DMS114 treated with DMSO at 0.1 percent for 48 hours (cell line): Measurements from ENCODE around the gene TK2.
"Not testable (repeated sequence)": the region's sequence is repeated elsewhere in the genome, so short reads cannot be mapped to it uniquely, and the experiment has no call there.

Experiments
- DNase-seq: peaks from one replicate; lab custom pipeline; 2025; ENCODE audit not compliant: unreplicated experiment; lab: John Stamatoyannopoulos, UW

The TK2 gene

DNA sequence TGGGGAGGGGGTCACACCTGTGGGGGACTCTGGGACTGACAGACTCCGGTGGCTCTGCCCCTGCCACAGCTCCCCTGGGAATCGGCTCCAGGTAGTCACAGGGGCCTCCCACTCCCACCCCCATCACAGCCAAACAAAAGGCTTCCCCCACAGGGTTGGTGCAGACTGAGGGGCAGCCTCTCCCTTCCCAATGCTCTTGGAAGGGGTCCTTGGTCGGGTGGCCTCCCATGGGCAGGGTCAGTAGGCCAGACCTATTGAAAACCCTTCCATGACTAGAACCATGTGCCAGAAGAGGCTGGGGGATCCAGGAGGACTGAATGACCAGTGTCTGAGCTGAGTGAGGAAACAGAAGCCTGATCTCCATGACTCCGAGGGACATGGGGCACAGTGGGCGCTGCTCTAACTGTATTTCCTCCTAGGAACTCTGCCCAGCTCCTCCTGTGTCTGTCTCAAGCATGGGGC is 28.6 kb downstream of the TK2 start:
- no peak for DNase-seq

- DNase-seq, result no peak
Observed at GRCh38 chr16:66520406-66521170, 29.3 kb downstream of the TK2 start.

DNA sequence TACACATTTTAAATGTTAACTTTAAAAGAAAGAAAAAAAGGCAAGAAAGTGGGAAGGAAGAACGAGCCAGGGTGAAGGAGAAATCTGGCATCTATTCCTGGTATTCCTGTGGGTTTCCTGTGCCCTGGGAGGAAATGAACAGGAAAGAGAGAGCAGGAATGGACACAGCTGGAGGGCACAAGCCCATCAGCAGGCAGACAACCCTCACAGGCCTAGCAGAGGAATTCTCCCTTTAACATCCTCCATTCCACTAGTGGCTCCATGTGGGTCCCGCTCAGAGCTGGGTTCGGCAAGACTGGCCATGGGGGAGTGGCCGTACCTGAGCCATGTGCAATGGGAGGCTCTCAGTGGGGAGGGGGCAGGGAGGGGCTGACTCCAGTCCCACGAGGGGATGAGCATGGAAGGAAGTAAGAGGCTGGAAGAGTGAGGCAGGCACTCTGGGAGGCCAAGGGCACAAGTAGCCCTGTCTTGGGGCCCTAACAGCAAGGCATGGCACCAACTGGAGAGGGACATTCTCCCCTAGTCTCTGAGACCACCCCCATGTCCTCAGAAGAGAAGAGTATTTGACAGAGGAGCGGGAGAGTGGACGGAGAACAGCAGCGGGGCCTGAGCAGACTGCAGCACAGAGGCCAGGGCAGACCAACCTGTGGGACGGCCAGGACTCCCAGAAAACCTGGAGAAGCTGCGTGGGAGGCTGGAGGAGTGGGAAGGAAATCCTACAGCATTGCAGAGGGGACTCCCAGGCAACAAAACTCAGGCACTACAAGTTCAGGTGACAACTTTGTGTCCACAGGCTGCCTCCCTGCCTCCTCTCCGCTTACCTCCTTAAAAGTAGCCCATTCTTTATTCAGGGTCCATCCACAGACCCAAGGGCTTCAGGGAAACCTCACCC is 30.2 kb downstream of the TK2 start:
- DNase-seq, result no peak

DNA sequence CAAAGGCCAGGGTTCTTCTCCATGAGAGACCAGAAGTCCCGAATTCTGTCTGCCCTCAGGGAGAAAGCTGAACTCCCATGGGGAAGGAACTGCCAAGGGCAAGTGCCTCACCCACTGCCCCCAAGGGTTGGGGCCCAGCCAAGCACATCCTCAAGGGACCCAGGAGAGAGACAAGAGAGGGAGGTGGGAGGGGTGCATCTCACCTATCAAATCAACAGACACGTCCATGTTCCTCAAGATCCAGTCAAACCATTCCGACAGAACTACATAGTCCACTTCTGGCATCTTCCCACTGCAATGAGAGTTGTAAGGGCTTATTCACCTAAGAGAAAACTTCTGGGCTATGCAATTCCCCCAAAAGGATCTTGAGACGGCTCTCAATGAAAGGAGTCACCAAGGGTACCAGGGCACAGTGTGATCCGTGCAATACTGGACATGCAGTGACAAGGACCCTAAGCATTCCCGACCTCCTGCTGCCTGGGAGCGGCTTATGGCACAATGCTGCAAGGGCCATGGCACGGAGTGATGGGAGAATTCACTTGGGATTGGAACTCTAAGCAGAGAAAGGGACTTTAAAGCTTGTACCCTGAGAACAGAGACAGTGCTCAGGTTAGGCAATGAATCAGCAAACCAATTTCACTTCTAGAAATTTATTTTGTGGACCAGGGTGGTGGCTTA is 32.2 kb downstream of the TK2 start:
- no peak for DNase-seq

- DNase-seq, result no peak
Observed at GRCh38 chr16:66516808-66517585, 32.9 kb downstream of the TK2 start.

GRCh38 chr16:66516509-66516807 is 33.5 kb downstream of the TK2 start:
- no peak for DNase-seq

DNA sequence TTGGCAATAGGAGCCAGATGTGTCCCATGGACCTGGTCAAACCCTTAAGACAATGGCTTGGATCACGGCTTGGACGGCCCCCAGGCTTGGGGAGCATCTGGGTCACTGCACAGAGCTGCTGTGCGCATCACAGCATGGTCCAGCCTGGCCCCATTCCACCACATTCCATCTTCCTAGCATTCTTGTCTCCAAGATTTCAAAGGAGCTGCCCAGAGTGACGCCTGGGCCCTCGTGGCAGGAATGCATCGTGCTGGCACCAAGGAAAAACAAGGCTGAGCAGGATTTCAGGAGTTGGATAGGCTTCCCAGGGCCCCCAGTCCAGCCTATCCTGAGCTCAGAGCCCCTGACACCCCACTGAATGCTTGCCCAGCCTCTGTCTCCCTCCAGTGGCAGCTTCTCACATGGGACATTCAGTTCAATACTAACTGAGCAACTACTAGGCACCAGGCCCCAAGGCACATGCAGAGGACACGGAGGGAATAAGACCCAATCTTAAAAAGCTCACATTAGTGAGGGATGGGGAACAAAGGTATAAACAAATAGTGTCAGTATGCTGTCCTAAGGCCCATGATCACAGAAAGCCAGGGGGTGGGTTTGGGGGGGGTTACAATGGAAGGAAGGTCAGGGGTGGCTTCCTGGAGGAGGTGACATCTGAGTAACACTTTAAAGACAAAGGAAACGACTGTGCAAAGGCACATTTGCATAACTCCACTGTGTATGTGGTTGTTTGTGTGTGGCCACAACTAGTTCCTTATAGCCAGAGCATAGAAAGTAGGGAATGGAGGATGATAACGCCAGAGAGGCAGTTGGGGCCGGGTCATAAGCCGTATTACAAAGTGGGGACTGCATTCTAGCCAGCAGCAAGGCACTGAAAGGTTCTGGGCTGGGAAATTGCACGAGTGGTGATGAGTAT is 34.1 kb downstream of the TK2 start:
- no peak for DNase-seq

DNA sequence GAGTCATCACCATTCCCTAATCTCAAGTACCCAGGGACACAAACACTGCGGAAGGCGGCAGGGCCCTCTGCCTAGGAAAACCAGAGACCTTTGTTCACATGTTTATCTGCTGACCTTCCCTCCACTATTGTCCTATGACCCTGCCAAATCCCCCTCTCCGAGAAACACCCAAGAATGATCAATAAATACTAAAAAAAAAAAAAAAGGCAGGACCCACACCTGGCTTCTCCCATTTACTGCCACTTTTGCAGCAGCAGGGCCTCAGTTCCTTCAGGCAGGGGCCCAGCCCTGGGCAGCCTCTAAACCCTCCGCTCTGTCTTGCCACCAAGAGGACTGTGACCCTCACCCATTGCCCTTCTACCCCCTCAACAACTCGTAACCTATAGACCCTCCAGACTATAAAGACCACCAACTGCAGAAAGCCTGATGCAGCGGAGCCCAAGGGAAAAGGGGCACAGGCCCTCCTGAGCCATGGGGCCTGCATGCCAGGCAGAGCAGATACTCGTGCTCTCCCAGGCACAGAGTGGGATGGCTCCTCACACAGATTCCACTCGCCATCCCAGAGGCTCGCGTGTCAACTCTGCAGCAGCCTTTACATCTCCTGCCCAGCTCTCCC is 34.8 kb downstream of the TK2 start:
- not testable (repeated sequence) for DNase-seq

- DNase-seq, result not testable (repeated sequence)
Observed at GRCh38 chr16:66514391-66514790, 35.5 kb downstream of the TK2 start.

DNA sequence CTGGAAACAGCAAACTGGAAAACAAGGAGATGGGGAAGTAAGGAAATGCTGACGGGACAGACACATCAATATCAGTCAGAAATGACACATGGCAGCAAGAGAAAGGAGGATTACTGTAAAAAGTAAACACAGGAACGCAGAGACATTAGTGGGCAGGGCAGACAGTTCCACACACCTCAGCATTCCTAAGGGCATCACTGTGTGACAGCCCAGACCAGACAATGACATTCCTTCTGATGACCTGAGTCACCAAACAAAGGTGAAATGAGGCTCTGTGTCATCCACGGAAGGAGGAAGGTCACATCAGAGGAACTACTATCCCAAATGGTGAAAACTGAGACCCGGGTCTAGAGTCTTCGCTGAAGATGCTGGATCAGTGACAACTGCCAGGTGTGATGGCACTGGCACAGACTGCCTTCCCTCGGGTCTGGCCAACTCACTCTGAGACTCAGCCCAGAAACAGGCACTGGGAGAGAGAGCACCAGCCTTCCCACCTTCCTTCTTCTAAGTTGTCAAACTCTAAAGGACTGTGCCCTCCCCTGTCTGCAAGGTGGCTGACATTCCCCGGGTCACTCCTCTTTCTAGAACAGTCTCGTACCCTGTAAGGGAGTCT is 36.7 kb downstream of the TK2 start:
- DNase-seq, result no peak

- no peak for DNase-seq
Observed at GRCh38 chr16:66512272-66513110, 37.4 kb downstream of the TK2 start.

DNA sequence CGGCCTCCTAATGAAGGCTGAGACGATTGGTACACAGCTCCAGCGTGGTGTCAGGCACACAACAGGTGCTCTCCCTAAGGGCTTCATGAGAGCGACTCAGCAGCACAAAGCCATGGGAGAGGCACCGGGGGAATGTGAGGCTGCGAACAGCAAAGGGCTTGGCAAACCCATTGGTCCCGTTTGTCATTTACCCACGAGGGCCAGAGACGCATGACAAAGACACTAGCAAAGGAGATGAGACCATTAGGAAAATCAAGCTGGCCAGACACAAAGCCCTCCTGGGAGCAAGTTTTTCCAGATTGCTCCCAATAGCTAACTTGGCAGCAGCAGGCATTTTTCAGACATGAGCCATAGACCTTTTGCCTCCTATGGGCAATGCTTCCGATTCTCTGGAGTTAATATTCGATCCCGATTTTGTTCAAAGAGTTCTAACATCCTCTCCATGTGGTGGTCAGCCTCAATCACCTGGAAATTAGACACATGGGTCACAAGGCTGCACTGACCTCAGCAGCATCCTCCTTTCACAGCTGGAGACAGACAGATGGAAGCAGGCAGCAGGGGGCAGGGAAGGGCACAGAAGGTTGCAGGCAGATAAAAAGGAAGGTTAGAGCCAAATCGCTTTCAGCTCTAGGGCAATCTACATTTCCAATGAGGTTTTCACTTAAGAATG is 38.2 kb downstream of the TK2 start:
- DNase-seq, result no peak

DNA sequence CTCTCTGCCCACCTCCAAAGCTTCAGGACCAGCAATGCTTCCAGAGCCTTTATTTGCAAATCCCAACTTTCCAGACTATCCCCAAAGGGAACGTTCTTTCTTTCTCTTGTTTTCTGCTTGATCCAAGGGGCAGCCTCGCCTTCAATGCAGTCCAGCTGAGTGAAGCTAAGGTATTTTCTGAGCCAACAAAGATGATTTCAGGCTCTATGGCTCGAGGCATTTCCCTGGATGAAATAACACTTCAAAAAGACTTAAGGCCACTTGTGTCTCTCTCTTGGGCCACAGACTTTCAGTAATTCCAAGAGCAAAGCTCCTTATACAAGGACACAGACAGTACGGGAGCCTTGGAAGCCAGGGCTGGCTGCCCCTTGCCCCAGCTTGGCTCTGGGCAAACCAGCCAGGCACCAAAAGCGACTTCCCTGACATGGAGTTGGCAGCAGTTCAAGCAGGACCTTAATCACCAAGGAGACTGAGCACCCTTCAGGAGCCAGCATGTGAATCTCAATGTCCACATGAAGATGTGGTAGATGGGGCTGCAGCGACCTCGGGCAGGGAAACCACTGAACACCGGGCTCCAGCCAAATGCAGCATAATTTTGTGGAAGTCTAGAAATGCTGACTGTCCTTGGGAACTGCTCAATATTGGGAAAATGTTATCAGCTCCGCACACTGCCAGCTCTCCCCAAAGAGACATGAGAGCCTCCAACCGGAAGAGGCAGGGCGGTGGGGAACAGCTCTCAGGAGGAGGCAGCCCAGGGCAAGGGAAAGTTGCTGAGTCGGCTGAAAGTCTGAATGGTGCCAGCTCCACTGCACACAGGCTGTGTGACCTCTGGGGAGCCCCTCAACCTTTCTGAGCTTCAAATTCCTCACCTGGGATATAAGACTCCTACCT is 39.0 kb downstream of the TK2 start:
- DNase-seq, result no peak

- DNase-seq, result no peak
Observed at GRCh38 chr16:66510298-66510697, 39.6 kb downstream of the TK2 start.

DNA sequence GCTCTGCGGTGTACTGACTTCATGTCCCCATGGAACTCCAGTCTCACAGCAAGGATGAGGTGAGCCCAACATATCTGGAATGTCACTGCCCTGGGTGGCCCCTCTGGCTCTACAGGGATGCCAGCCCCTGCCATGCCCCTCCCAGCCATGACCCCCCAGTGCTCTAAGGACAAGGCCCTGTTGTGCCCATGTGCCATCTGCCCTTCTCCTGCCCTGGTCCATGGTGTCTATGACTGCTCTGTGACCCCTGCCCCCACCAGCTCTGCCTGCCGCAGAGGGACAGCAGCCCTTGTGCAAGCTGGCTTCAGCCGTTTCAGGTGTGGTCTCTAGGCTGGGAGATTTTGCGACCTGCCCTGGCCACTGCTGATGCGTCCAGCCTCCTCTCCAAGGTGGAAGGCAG is 40.3 kb downstream of the TK2 start:
- no peak for DNase-seq

- DNase-seq, result no peak
Observed at GRCh38 chr16:66508914-66509496, 40.9 kb downstream of the TK2 start.
